SIG-M5 treated with dmso at 0.1 percent for 504 hours (cell line): ENCODE data around the gene SUPT4H1.
"Not testable (repeated sequence)": the region's sequence is repeated elsewhere in the genome, so short reads cannot be mapped to it uniquely, and the experiment has no call there.

Experiments used
- DNase-seq: peaks from one replicate; lab custom pipeline; 2025; ENCODE audit not compliant: unreplicated experiment; lab: John Stamatoyannopoulos, UW

SUPT4H1 gene

DNA sequence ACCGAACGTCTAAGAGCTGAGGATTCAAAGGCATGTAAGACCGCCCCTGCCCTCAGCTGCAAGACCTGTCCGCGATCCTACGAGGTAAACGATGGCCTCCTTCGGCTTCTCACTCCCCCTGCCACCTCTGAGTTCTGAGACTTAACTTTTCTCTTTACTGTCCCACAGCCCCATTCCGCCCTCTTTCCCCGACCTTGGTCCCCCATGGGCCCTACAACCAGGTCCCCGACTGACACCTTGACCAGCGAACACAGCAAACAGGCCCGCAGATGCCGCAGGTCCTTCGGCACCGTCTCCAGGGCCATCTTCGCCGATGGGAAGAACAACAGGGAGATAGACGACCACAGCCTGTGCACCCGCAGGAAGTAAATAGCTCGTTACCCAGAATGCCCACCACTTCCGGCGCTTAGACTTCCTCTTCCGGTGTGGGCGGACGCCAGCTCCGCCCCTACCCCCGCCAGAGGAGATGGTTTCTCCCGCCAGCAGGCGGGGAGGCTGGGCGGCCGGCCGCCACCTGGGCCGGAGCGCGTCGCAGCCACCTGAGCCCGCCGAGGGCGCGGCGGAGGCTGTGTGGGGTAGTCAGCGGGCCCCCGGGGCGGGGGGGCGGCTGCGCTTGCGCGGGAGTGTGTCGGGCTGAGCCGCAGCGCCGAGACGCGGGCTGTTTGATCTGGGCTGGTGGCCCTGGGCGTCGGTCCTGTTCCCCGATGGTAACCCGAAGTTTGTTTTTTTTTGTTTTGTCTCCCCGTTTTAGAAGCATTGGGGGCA lies at the start of gene SUPT4H1:
Gene SUPT4H1 (minus strand): TSS at position 371 of the 765 bp plus-strand sequence. CDS start 66 bp downstream, at position 305.
- DNase-seq: peak; percentile 98

DNA sequence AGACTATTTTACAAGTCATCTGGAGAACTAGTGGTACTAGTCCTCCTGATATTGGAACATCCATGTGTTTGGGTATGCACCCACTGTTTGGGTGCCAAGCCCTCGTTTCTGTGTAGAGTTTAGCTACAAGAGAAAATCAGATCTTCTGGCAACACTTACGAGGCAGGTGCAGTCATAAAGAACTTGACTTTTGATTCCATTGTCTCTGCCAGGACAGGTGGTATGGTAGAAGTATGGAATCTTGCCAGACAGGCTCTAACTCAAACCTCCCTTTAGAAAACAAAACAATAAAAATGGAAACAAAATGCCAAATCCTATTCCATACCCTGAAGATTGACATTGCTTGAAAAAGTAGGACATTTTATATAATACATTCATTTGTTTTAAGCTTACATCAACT lies 49.3 kb upstream of the SUPT4H1 start:
- no peak for DNase-seq

DNA sequence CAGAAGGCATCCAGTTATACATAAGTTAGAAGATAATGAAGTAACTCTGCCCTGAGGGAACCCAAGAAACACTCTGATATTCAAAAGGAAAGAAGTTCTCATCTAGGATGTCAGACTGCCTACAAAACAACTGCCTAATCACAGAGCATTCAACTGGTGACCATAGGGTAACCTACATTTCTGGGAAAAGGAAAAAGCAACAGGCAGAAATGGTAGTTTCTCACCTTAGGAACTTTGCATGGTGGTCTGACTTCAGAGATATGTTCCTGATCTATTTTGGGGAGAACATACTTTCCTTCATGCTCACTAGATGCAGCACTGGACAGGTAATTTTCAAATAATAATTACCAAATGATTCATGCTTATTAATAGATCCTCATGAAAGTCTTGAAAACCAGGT lies 48.8 kb upstream of the SUPT4H1 start:
- no peak for DNase-seq

DNA sequence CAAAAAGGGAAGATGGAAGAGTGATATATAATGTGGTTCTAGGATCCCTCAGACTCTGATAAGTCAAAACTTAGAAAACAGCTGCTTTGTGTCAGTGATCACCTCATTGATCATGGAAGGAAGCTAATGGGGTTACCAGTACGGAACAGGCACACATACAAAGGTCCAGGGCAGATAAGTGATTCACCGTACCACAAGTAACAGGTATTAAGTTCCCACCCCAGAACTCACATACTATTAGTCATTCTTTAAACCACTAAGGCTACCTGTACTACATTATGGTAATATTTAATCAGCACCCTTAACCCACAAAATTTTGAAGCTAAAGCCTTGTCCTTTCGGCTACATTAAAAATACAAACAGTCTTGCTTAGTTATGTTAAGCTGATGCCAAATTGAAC lies 48.0 kb upstream of the SUPT4H1 start:
- no peak for DNase-seq

DNA sequence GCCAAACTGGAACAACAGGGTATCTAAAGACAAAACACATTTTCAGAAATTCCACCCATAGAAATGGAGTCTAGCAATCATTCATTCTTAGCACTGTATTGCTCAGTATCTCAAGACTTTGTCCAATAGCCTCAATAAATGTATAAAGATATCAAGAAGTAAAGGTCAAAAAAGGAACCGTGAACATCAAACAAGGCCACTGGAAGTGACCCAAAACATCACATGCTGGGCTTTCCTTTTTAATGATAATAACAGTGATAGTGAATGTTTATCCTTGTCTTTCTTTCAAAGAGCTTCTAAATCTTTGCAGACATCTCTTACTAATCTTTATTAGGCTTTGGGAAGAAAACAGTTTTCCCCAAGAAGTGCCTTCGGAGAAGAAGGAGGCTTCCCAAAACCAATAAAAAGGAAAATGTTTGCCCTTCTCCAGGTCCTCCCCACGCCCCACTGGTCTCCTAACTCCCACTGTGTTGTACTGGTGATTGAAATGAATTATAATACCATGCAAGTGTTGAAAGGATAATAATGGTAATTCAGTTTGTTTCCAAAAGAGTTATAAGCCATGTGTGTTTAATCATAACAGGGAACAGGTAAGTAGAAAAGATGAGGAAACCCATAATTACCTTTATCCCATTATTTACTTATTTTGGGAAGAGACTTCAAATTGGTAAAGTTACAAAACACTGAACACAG lies 46.7 kb upstream of the SUPT4H1 start:
- no peak for DNase-seq

DNA sequence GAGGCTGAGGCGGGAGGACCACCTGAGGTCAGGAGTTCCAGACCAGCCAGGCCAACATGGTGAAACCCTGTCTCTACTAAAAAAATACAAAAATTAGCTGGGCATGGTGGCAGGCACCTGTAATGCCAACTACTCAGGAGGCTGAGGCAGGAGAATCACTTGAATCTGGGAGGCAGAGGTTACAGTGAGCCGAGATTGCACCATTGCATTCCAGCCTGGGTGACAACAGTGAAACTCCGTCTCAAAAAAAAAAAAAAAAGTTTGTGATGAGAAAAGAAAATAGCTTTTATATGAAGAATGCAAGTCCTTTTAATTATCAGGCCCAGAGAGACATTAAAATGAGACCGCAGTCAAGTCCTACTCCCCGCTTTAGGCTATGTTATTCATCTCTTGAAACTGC lies 45.4 kb upstream of the SUPT4H1 start:
- not testable (repeated sequence) for DNase-seq

DNA sequence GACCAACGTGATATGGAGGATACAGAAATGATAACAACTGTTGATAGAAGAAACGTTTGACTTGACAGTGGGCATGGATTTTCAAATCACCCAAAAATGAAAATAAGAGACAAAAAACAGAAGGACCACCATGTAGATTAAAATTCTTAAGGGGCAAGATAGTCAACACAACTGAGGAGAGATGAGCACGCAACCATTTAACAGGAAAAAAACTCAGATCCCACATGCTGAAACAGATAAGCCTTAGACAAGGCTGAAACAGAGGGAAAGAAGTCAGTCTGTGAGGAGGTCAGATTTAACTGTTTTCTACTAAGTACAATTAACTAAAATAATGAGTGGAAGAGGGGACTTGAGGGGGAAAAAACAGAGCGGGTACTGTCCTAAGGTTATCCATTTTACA lies 44.2 kb upstream of the SUPT4H1 start:
- DNase-seq: no peak

DNA sequence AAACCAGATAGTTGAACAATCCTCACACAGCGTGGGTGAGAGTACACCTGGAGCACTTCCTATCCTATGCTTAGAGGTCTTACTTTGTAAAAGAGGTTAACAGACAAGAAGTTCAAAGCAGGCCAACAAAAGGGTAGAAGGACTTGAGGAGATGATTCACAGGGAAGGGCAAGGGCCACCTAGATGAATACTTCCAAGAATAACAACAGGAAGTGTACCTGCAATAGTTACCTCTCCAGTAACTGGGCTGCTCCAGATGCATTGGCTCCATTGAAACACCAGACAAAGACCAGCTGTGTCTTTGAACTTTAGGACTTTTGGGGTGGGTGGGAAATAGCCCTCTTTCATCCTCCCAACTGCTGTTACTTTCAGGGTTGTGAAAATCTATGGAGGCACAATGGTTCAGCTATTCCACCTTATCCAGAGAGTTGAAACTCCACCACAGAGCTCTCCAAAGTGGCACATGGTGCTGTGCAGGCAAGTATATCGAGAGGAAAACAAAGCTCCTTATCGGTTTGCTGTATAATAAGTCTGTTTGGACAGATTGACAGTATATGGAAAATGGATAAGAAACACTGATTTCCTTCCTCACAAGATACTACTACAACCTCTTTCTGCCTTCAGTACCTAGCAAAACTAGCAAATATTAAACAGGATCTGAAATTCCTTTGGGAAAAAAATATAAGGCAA lies 42.7 kb upstream of the SUPT4H1 start:
- DNase-seq: no peak

DNA sequence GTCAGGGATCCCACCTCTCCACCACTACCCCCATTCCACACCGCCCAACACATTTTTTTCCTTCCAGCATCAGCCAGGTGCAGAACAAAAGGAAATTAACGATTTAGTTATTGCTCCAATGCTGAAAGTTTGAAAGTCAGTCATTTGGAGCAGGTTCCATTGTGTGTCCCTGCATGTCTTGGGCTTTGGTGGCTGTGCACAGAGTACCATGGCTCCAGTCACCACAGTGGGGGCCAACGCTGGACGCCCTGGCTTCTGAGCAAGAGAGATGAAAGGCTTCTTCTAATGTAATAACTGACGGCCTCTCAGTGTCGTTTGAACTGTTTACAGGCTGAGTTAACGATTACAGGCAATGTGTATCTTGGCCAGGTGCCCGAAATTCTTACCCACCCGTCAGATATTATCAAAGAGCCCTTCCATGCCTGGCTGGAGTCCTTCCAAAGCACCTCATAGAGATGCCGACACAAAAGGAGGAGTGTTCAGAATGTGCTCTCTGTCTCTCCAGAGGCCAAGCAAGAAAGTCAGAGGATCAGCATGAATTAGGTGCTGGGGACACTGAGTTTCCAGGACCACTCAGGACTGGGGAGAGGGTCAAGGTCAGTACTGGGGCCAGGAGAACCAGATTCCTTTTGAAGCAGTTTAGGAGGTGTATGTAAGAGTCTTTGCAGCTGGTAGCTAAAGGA lies 39.4 kb upstream of the SUPT4H1 start:
- DNase-seq: peak; percentile 78

DNA sequence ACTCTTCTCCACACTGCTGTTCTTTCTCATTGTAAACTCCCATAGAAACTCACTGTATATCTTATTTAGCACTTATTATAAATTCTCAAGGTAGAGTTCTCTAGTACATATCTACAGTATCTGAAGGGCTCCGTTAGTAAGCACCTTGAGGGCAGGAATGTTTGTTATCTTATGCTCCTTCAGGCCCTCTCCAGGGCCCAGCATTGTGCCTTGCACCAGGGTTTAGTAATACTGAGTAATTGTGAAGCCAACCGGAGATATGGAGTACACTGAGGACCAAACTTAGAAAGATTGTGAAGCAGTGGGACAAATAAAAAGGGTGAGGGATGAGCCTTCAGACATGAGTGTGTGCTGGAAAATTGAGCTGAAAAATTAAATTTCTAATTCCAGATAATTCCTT lies 38.9 kb upstream of the SUPT4H1 start:
- DNase-seq: no peak

DNA sequence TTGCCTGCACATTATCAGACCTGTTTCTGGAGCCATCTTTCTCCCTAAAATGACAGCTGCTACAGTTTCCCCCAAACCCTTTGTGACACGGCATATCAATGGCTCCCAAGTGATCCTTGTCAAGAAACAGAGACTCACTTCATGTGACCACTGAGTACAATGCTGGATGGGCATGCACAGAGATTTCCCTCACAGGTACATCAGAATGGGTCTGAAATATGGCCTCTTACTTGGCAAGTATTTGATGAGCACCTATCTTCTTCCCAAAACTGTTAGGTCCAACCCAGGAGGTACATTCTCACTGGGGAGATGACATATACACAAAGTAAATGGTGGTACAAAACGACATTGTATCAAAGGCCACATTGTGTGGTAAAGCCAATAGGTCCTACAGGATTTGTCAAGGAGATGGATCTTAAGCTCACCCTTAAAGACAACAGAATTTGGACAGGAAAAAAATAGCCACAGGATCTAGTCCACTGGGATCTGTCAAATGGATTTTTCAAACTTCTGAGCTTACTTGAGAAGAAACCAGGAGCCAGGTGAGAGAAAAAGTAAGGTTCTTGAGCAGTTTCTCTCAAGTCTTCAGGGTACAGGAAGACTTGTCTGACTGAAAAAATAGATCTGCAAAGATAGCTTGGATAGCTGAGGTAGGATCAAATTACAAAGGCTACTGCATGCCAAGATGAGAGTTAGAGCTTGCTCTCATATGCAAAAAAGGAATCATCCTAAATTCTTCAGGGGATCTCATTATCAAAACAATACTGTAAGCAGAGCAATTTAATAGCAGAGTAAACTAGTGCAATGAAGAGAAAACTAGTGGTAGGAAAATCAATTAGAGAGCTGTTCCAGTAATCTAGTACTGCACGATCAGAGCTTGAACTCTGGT lies 36.5 kb upstream of the SUPT4H1 start:
- DNase-seq: peak; percentile 34

DNA sequence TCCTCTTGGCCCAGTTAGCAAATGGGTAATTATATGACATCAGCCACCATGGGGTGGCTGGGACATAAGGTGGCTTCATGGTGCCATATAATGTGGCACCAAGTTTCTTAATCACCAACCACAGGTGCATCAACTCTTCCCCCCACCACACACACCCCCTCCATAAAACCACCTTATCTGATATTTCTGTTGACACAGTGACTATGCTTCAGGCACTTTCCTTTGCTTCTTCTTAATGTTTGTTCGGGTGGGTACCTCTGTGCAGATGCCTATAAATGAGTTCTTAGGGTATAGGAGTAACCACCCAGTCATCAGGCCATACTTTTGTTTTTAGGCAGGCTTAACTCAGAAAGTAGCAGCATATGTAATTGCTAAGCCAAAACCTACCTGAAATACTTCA lies 35.8 kb upstream of the SUPT4H1 start:
- DNase-seq: peak; percentile 65

DNA sequence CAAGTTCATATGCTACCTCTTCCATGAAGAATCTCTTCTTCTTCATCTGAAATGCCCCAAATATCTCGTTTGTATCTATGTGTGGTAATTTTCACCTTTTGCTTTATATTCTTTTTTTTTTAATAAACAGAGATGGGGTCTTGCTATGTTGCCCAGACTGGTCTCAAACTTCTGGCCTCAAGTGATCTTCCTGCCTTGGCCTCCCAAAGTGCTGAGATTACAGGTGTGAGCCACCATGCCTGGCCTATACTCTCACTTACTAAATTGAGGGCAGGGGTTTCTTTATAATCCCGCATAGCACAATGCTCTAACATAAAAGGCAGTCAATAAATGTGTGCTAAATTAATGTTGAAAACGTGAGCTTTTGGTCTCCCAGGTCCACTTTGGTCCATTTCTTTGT lies 34.7 kb upstream of the SUPT4H1 start:
- DNase-seq: no peak

DNA sequence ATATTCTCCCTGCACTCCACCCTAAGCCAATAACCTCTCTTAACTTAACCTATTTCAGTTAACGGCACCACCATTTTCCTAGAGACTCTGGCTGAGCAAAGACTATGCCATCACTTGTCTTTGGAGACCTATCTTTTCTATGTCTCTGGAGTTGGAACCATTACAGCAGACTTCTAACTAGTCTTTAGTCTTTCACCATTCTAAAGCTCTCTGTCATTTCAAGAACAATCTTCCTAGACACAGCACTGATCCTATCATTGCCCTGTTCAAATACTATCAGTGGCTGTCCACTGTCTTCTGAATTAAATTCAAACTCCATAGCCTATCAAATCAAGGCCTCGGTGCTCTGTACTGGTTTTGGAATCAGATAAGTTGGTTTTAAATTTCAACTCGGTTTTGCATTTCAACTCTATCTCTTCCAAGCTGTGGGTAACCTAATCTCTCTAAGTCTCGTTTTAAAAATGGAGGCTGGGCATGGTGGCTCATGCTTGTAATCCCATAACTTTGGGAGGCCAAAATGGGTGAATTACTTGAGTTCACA lies 33.4 kb upstream of the SUPT4H1 start:
- no peak for DNase-seq

DNA sequence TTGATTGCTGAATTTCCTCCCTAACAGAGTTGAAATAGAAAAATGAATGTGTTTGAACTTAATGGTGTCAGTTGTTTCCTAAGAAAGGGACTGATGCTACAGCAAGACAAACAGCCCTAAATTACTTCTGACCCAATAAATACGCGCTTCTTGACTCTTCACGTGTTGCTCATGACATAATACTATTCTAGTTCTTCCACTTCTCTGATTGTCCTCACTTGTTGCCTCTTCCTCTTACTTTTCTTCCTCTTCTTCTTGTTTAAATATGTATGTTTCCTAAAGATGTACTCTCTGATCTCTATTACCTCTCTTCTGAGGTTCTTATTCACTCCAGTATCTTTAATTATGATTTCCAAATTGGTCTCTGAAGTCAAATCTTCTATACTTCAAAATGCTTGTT lies 32.9 kb upstream of the SUPT4H1 start:
- no peak for DNase-seq

DNA sequence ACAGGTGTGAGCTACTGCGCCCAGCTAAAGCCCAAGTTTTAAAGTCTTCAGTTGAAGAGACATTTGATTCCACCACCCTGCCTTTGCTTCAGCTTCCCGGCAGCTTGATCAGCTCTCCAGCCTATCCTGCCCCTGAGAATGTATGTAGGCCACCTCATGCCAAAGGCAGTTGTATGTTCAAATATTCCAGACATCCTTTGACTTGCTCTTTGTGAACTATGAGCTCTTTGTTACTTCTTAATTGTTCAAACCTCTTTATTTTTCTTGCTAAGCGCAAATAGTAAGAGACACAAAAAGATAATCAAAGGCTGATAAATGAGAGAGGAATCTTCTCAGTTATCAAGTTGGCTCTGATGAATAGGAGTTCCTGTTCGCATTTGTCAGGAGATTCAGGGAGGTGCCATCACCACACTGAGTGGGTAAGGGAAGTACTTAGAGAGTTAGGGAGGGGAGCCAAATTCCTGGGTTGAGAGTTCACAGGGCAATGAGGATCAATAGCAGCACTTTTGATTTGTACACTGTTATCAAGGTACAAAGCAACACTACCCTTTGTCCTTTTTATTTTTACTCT lies 32.0 kb upstream of the SUPT4H1 start:
- no peak for DNase-seq

DNA sequence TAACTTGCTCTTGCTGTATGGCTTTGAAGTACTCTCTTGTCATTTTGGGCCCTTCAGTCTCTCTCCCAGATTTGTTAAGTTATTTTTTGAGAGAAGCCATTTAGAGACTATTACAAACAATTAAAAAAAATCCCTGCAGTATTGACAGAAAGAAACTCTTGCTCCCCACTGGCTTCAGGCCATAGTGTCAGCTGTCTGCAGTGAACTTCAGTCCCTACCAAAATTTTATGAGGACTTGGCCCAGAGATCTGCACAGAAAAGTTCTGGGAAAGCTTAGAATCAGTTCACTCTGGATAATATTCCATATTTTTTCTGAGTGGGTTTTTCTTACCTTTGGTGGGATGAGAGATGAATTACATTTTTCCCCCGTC lies 30.9 kb upstream of the SUPT4H1 start:
- DNase-seq: no peak

DNA sequence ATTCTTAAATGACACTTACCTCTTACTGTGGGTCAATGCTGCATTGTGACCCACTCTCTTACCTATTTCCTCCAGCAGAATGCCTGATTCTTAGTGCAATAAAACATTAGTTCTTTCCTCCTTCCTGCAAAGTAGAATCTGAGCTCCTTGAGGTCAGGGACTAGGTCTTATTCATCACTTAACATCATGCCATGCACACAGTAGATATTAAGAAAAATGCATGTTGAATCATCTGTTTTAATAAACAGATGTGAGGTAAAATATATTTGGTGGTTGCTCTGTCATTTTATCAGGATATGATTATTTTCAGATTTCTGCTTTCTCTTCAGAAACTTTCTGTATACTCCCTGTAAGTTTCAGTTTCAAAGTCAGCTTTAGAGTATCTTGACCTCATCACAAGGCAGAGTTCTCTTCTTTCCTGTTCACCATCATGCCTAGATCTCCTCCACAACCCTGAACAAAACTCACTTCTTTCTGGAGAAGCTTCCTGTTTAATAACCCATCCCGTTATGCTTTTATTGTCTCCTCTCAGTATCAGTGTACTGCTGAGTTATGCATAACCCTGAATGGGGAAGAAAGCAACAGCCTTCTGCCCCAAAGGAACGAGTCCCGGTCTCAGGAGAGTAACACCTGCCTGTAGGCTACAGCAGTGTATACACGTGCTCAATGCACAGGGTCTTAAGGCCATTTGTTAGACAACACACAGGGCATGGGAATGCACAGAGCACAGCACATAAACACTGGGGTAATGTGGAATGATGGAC lies 30.3 kb upstream of the SUPT4H1 start:
- no peak for DNase-seq
